OCI-LY1 (cell line): Measurements from ENCODE around the gene C11orf58.

Experiments
- H2AFZ ChIP-seq: fragments of 200-600 bp; sonication (generic), shearing (Covaris generic); 2 replicates; pipeline ENCODE4 v1.6.0; 2014; ENCODE audit warnings: antibody characterized with exemption, mild to moderate bottlenecking, low read length
- H3F3A ChIP-seq: fragments of 200-600 bp; sonication (generic), shearing (Covaris generic); 2 replicates; pipeline ENCODE4 v1.6.0; 2014; ENCODE audit warnings: mild to moderate bottlenecking, antibody characterized with exemption, low read length, moderate library complexity; ENCODE audit not compliant: insufficient read depth
- H3K27ac ChIP-seq: fragments of 200-600 bp; sonication (generic); 2 replicates; pipeline ENCODE4 v1.5.1; 2014; ENCODE audit warnings: low read length, mixed run types, mild to moderate bottlenecking, low read depth; ENCODE audit not compliant: poor library complexity, severe bottlenecking
- H3K27me3 ChIP-seq: fragments of 200-600 bp; sonication (generic); 2 replicates; pipeline ENCODE4 v1.6.0; 2014; ENCODE audit warnings: antibody characterized with exemption, mild to moderate bottlenecking, low read length, moderate library complexity; ENCODE audit not compliant: insufficient read depth
- H3K36me3 ChIP-seq: fragments of 200-600 bp; sonication (generic); 2 replicates; pipeline ENCODE4 v1.6.1; 2014; ENCODE audit warnings: mild to moderate bottlenecking, antibody characterized with exemption, low read length, moderate library complexity, mixed read lengths; ENCODE audit not compliant: insufficient read depth
- H3K4me1 ChIP-seq: fragments of 200-600 bp; sonication (generic); 2 replicates; pipeline ENCODE4 v1.5.1; 2014; ENCODE audit warnings: mild to moderate bottlenecking, low read length, moderate library complexity; ENCODE audit not compliant: insufficient read depth, severe bottlenecking
- H3K4me2 ChIP-seq: fragments of 200-600 bp; sonication (generic), shearing (Covaris generic); 2 replicates; pipeline ENCODE4 v1.6.1; 2014; ENCODE audit warnings: low read length
- H3K4me3 ChIP-seq: fragments of 200-600 bp; sonication (generic); 2 replicates; pipeline ENCODE4 v1.5.1; 2014; ENCODE audit warnings: low read length, low read depth, mild to moderate bottlenecking, mixed read lengths; ENCODE audit not compliant: poor library complexity, severe bottlenecking
- H3K79me2 ChIP-seq: fragments of 200-600 bp; shearing (Covaris generic); 2 replicates; pipeline ENCODE4 v1.6.1; 2016; ENCODE audit warnings: mixed run types, low read length, mixed read lengths; ENCODE audit not compliant: insufficient read depth
- H3K9ac ChIP-seq: fragments of 200-600 bp; sonication (generic), shearing (Covaris generic); 2 replicates; pipeline ENCODE4 v1.6.1; 2014; ENCODE audit warnings: mild to moderate bottlenecking, low read length, mixed read lengths
- H3K9me2 ChIP-seq: fragments of 200-600 bp; sonication (generic), shearing (Covaris generic); 2 replicates; pipeline ENCODE4 v1.6.1; 2014; ENCODE audit warnings: low read depth, mild to moderate bottlenecking, low read length, mixed read lengths
- H3K9me3 ChIP-seq: fragments of 200-600 bp; shearing (Covaris generic); 2 replicates; pipeline ENCODE4 v1.6.1; 2014; ENCODE audit warnings: low read length, mixed read lengths
- H4K20me1 ChIP-seq: fragments of 200-600 bp; sonication (generic), shearing (Covaris generic); 2 replicates; pipeline ENCODE4 v1.6.0; 2016; ENCODE audit warnings: mild to moderate bottlenecking, low read length; ENCODE audit not compliant: insufficient read depth
- EZH2 ChIP-seq: fragments of 200-600 bp; sonication (generic), shearing (Covaris generic); IDR thresholded peaks from 2 replicates; pipeline ENCODE4 v1.8.0; 2017; ENCODE audit warnings: borderline replicate concordance, mixed run types, mild to moderate bottlenecking, antibody characterized with exemption, low read length, moderate library complexity, mixed read lengths
- TF ChIP-seq, protein P1 (sequence below): fragments of 200-600 bp; sonication (generic), shearing (Covaris generic); IDR thresholded peaks from 2 replicates; pipeline ENCODE4 v1.5.1; 2017; ENCODE audit warnings: mild to moderate bottlenecking, antibody characterized with exemption, low read length, moderate library complexity, mixed read lengths

Gene C11orf58

GRCh38 chr11:16772141-16772512, 33.7 kb downstream of the C11orf58 start:
- Histone ChIP-seq H2AFZ (no peak overlapping the region), H3F3A (no peaks in the 10 kb centered on the region), H3K36me3 (no peaks in the 10 kb centered on the region), H3K27ac (no peak overlapping the region), H3K27me3 (no peaks in the 10 kb centered on the region), H3K9me2 (no peaks in the 10 kb centered on the region), H3K4me3 (no peak overlapping the region), H3K9ac (no peak overlapping the region), H3K4me2 (no peak overlapping the region), H3K9me3 (no peaks in the 10 kb centered on the region), H3K4me1 (no peaks in the 10 kb centered on the region), H3K79me2 (no peaks in the 10 kb centered on the region), H4K20me1 (no peaks in the 10 kb centered on the region)
- TF ChIP-seq EZH2: no peak
- TF ChIP-seq, protein P1, sequence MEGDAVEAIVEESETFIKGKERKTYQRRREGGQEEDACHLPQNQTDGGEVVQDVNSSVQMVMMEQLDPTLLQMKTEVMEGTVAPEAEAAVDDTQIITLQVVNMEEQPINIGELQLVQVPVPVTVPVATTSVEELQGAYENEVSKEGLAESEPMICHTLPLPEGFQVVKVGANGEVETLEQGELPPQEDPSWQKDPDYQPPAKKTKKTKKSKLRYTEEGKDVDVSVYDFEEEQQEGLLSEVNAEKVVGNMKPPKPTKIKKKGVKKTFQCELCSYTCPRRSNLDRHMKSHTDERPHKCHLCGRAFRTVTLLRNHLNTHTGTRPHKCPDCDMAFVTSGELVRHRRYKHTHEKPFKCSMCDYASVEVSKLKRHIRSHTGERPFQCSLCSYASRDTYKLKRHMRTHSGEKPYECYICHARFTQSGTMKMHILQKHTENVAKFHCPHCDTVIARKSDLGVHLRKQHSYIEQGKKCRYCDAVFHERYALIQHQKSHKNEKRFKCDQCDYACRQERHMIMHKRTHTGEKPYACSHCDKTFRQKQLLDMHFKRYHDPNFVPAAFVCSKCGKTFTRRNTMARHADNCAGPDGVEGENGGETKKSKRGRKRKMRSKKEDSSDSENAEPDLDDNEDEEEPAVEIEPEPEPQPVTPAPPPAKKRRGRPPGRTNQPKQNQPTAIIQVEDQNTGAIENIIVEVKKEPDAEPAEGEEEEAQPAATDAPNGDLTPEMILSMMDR: no peak

GRCh38 chr11:16773981-16774935, 35.8 kb downstream of the C11orf58 start:
- no peak overlapping the region for H3K27ac ChIP-seq
- H4K20me1 ChIP-seq: no peaks in the 10 kb centered on the region
- TF ChIP-seq, protein P1: no peak
- no peak for TF ChIP-seq EZH2
- no peak overlapping the region for H3K4me3 ChIP-seq
- no peaks in the 10 kb centered on the region for H3F3A ChIP-seq
- H3K79me2 ChIP-seq: no peaks in the 10 kb centered on the region
- H3K4me2 ChIP-seq: no peak overlapping the region
- no peaks in the 10 kb centered on the region for H3K9me3 ChIP-seq
- H3K4me1 ChIP-seq: no peaks in the 10 kb centered on the region
- H3K36me3 ChIP-seq: no peaks in the 10 kb centered on the region
- no peak overlapping the region for H3K9ac ChIP-seq
- no peaks in the 10 kb centered on the region for H3K9me2 ChIP-seq
- no peaks in the 10 kb centered on the region for H3K27me3 ChIP-seq
- no peak overlapping the region for H2AFZ ChIP-seq

DNA sequence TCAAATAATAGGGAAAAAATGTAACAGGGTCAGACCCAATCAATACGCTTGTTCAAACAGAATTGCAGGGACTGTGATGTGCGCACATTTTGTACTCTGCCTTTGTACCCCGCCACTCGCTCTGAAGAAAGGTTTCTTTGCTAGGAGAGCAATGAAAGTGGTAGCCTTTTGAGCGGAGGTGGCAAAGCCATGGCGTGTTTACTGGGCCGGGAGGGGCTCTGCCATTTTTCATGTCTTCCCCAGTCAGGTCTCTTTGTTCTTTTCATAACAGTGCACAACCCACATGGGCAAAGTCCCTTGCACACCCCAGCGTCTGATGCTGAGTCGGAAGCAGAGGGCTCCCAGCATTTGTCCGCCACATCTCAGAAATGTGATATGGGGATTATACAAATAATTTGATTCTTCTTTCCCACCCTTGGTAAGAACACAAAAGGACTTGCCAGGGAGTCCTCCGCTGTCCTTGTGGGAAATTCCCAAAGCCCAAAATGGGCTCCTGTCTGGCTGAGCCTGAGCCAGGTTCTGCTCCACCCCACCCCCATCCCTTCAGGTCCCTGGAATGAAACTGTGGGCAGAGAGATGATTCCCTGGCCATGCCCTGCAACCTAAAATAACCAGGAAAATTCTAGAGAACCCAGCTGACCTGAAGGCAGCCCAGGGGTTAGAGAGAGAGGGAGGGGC, 36.6 kb downstream of the C11orf58 start:
- no peaks in the 10 kb centered on the region for H3K79me2 ChIP-seq
- no peaks in the 10 kb centered on the region for H4K20me1 ChIP-seq
- H3K36me3 ChIP-seq: no peaks in the 10 kb centered on the region
- no peak overlapping the region for H3K27ac ChIP-seq
- no peak for TF ChIP-seq EZH2
- TF ChIP-seq, protein P1: no peak
- H3K4me1 ChIP-seq: no peaks in the 10 kb centered on the region
- no peaks in the 10 kb centered on the region for H3K9me2 ChIP-seq
- H2AFZ ChIP-seq: no peak overlapping the region
- H3F3A ChIP-seq: no peaks in the 10 kb centered on the region
- no peak overlapping the region for H3K9ac ChIP-seq
- no peak overlapping the region for H3K4me3 ChIP-seq
- H3K9me3 ChIP-seq: no peaks in the 10 kb centered on the region
- H3K4me2 ChIP-seq: no peak overlapping the region
- H3K27me3 ChIP-seq: no peaks in the 10 kb centered on the region
